KOPT-K1 (cell line): ENCODE data around the gene ELF5.

Experiments used
- H3K27ac ChIP-seq: fragments of 200-600 bp; sonication (generic); 2 replicates; pipeline ENCODE4 v1.5.1; 2016; ENCODE audit warnings: antibody characterized with exemption, mild to moderate bottlenecking, low read depth, low read length; ENCODE audit not compliant: poor library complexity, severe bottlenecking
- H3K36me3 ChIP-seq: fragments of 200-600 bp; sonication (generic); 2 replicates; pipeline ENCODE4 v1.5.1; 2017; ENCODE audit warnings: antibody characterized with exemption, mild to moderate bottlenecking, low read length, moderate library complexity; ENCODE audit not compliant: insufficient read depth
- H3K9me3 ChIP-seq: fragments of 200-600 bp; sonication (generic); 2 replicates; pipeline ENCODE4 v1.5.1; 2017; ENCODE audit warnings: antibody characterized with exemption, low read length, mild to moderate bottlenecking; ENCODE audit not compliant: insufficient read depth, poor library complexity, severe bottlenecking

The ELF5 gene

DNA sequence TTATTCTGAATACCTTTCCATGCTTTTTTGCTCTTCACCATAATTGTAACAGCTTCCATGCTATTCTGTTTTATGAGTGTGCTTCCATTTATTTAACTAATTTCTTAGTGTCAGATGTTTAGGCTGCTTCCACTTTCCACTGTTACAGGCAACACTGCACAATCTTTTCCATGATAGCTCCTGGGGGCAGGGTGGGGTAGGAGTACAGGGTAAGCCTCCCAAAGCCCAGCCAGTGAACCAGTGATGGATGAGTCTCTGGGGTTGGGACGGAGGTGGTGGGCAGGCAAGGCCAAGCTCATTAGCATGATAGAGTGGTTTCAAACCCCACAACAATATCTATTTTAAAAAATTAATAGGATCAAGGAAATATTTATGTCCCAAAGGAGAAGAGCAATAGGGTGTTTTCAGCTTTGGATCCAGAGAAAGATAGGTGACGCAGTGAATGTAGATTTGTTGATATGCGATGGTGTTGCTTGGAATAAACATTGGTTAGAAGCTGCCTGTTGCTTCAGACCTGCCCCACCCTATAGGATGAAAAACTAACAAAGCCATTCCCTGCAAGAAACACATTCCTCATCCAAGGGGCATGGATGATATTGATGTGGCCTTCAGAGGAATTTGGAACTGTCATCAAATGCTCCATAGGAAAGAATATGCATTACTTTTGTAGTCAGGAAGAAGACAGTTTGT is 17.1 kb upstream of the ELF5 start:
- no peaks in the 10 kb centered on the region for H3K36me3 ChIP-seq
- H3K27ac ChIP-seq, result no peak overlapping the region

DNA sequence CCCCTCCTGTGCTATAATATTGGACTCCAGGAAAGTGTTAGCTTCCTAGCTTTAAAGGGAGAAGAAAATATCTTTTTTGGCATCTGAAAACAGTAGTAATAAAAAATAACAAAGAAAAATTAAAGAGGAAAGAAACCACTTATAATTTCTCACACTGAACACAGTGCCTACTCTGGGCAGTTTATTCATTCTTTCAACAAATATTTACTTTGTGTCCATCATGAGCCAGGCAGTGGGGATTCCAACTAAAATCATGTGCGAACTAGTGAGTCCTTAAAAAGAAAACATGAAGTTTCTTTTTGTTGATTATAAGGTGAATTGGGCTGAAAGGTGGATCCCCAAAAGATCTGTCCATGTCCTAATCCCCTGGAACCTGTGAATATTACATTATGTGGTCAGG is 16.0 kb upstream of the ELF5 start:
- Histone ChIP-seq H3K9me3 (peaks cover 7% of the 10 kb centered on the region), H3K36me3 (no peaks in the 10 kb centered on the region), H3K27ac (no peak overlapping the region)

More for the DNA sequence above, 17.1 kb upstream of the ELF5 start:
- peaks cover 11% of the 10 kb centered on the region for H3K9me3 ChIP-seq

GRCh38 chr11:34528072-34528471 is 14.5 kb upstream of the ELF5 start:
- Histone ChIP-seq H3K36me3 (no peaks in the 10 kb centered on the region), H3K9me3 (no peaks in the 10 kb centered on the region), H3K27ac (no peak overlapping the region)

DNA sequence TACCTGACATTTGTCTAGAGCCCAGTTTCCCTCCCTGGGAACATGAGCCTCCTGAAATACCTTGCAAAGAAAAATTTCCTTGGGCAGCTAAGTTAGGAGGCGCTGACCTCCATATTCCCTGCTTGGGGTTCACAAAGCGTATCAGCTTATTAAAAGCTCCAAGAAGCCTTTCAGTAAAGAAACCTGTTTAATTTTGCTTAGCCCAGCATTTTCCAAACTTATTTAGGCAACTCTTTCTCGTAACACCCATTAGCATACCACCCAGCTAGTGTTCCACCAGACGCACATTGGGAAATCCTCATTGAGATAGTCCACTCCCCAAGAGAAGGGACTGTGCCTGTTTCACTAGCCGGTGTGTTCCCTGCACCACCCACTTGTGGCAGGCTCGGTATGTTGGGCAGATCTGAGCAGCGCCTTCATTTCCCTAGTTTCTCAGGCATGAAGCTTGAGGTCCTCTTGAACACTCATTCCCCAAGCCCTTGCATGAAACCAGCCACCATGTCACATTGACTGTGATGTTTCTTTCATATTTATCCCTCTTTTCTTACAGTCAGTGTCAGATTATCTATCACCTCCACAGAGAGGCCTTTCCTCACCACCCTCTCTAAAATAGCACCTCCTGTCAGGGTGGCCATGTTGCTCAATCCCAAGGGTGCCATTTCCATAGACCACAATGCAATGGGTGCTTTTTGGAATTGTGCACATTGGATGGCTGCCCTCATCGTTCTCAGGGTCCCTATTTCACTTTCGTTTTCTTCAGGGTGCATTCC is 12.5 kb upstream of the ELF5 start:
- Histone ChIP-seq H3K36me3 (no peaks in the 10 kb centered on the region), H3K27ac (no peak overlapping the region), H3K9me3 (no peaks in the 10 kb centered on the region)

DNA sequence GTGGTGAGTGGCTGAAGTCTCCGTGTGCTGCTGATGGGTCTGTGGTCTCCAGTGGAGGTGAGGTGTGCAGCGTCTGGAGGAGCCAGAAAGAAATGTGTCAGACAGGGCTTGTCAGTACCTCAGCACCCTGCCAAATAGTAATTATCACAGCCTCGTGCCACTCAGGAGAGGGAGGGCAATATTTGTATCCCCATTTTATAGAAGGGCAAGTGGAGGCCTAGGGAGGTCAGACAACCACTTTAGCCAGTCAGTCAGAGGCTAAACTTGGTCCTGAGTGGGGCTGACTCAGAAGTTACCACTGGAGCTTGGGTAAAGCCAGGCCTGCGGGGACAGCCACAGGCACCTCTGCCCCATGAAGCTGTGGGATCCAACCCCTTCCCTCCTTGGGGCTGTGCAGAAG is 11.5 kb upstream of the ELF5 start:
- H3K9me3 ChIP-seq, result no peaks in the 10 kb centered on the region
- no peaks in the 10 kb centered on the region for H3K36me3 ChIP-seq
- no peak overlapping the region for H3K27ac ChIP-seq

- Histone ChIP-seq H3K9me3 (no peaks in the 10 kb centered on the region), H3K36me3 (no peaks in the 10 kb centered on the region), H3K27ac (no peak overlapping the region)
Observed at GRCh38 chr11:34524696-34525095, 11.1 kb upstream of the ELF5 start.

DNA sequence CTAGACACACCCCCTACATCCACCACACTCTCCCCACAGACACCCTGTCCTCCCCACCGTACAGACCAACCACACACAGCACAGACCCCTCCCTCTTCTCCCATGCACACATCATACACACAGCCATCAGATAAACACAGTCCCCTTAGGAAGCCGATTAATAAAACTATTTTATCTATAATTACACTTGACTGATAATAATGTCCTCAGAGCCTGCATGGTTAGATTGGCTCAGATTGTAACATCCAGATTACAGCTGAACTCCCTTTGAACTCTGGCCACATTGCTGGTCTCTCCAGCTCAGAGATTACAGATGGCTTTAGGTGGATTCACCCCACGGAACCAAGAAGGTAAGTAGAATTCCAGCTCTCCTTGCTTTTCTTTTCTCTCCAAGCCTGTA is 9.5 kb upstream of the ELF5 start:
- Histone ChIP-seq H3K36me3 (no peaks in the 10 kb centered on the region), H3K9me3 (no peaks in the 10 kb centered on the region), H3K27ac (no peak overlapping the region)

- Histone ChIP-seq H3K36me3 (no peaks in the 10 kb centered on the region), H3K9me3 (no peaks in the 10 kb centered on the region), H3K27ac (no peak overlapping the region)
Observed at GRCh38 chr11:34522188-34522587, 8.6 kb upstream of the ELF5 start.

DNA sequence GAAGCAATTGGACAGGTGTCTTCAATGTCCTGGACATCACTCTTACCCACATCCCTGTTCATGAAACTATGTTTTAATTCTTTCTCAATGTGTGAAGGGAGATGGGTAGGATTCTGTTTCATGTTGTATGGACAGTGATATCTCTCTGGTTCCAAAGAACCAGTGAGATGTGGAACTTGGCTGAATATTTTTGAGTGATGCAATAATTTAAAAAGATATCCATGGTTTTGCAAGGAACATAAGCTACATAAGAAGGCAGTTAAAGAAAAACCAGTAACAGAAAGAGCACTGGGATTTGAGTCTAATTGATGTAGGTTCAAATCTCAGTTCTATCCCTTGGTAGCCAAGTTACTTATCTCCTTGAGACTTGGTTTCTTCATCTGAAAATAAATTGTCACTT is 7.7 kb upstream of the ELF5 start:
- Histone ChIP-seq H3K36me3 (no peaks in the 10 kb centered on the region), H3K27ac (no peak overlapping the region), H3K9me3 (no peaks in the 10 kb centered on the region)

DNA sequence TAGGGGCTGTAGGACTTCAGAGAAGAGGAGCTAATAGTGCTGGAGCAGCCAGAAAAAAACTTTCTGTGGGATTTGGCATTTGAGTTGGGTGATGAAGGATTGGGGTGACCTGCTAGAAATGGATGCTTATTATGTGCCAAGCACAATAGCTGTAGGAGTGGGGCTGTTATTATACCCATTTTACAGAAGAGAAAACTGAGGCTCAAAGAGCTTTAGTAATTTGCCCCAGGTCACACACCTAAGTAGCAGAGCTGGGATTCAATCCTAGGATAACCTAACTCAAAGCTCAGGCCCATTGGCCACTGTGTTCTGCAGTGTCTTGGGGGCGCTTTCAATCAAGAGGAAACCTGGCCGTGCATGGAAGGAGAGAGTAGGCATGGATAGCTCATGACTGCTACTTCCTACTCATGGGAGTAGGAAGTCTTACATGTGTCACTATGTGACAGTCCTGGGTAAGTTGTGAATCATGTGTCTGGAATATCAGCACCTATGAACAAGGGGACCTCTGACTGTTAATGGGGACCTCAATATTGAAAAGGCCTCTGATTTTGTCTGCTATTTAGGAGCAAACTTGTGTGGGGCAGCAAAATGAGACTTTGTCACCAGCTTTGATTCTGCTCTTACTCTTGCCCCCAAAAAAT is 6.1 kb upstream of the ELF5 start:
- no peaks in the 10 kb centered on the region for H3K9me3 ChIP-seq
- H3K27ac ChIP-seq, result no peak overlapping the region
- no peaks in the 10 kb centered on the region for H3K36me3 ChIP-seq

- no peak overlapping the region for H3K27ac ChIP-seq
- H3K9me3 ChIP-seq, result no peaks in the 10 kb centered on the region
- no peaks in the 10 kb centered on the region for H3K36me3 ChIP-seq
Observed at GRCh38 chr11:34516247-34517040, 2.9 kb upstream of the ELF5 start.

DNA sequence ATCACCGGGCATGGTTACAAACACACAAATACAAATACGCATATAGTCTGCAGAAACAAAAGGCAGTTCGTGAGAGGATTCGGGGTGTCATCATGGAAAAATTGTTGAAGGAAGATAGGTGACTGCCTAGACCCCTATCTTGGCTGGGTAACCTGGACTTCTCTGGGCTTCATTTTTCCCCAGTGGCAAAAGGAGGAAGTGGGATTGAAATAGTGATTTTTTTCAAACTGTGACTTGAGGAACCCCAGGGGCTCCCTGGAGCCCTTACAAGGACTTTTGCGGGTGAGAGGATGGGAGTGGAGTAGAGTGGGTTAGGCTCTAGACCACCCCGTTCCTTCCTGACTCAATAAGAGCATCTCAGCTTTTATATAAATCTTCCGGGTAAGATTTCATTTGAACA is 1.0 kb upstream of the ELF5 start:
- no peaks in the 10 kb centered on the region for H3K36me3 ChIP-seq
- no peak overlapping the region for H3K27ac ChIP-seq
- no peaks in the 10 kb centered on the region for H3K9me3 ChIP-seq

- no peaks in the 10 kb centered on the region for H3K36me3 ChIP-seq
- no peak overlapping the region for H3K27ac ChIP-seq
- H3K9me3 ChIP-seq, result no peaks in the 10 kb centered on the region
Observed at GRCh38 chr11:34512840-34513681, 533 bp downstream of the ELF5 start.

GRCh38 chr11:34510673-34511072 is 2.9 kb downstream of the ELF5 start:
- Histone ChIP-seq H3K36me3 (no peaks in the 10 kb centered on the region), H3K9me3 (no peaks in the 10 kb centered on the region), H3K27ac (no peak overlapping the region)
